Body of pancreas (tissue), 4 donors: Measurements from ENCODE around the gene ANTXR2. TPM values are rescaled to one million over a fixed set of nuclear protein-coding genes. Genes with fewer than 3 reads are reported as not detected.
"Not testable (repeated sequence)": the region's sequence is repeated elsewhere in the genome, so short reads cannot be mapped to it uniquely, and the experiment has no call there.

ENCODE experiments used
- ATAC-seq: fragments of 150-250 bp; one replicate; pipeline ENCODE4 v1.9.1; 2016
- DNase-seq, 4 donors: peaks; one replicate each; pipeline ENCODE4 v3.0.0-alpha.2; 2019
- H3K27ac ChIP-seq, 4 donors: fragments of 200-600 bp; sonication (generic); 1 replicate in 3 of 4; 2 replicates in 1 of 4; pipeline versions ENCODE4 v1.5.1 to v1.6.1; 2016 to 2019; ENCODE audit warnings: mild to moderate bottlenecking in 1 of 4, mixed read lengths in 1 of 4, moderate library complexity in 1 of 4
- H3K27me3 ChIP-seq, 2 donors: fragments of 200-600 bp; sonication (generic); one replicate each; pipeline ENCODE4 v1.6.0; 2016; ENCODE audit warnings: mild to moderate bottlenecking in 1 of 2
- H3K36me3 ChIP-seq, 2 donors: fragments of 200-600 bp; sonication (generic); replicated peaks in 1 of 2; 2 replicates each; pipeline ENCODE4 v1.5.1; 2016; ENCODE audit warnings: low read depth in 2 of 2; ENCODE audit not compliant: insufficient read depth in 1 of 2
- H3K4me1 ChIP-seq: fragments of 200-600 bp; sonication (generic); one replicate; pipeline ENCODE4 v1.6.0; 2016
- H3K4me3 ChIP-seq, 2 donors: fragments of 200-600 bp; sonication (generic); 1 replicate in 1 of 2; 2 replicates in 1 of 2; pipeline ENCODE4 v1.5.1; 2016 to 2019
- H3K9me3 ChIP-seq, 3 donors: fragments of 200-600 bp; sonication (generic); 1 replicate in 2 of 3; 2 replicates in 1 of 3; pipeline ENCODE4 v1.5.1; 2016
- CTCF ChIP-seq, 7 experiments: fragments of 450-650 bp in 4 of 7; fragments of 200-600 bp in 3 of 7; sonication (generic) in 3 of 7; IDR thresholded peaks; one replicate each; pipeline ENCODE4 v1.5.1; 2016 to 2019; ENCODE audit warnings: antibody characterized with exemption in 7 of 7
- POLR2A ChIP-seq, 3 donors: fragments of 450-650 bp; IDR thresholded peaks; one replicate each; pipeline ENCODE4 v1.6.1; 2016; ENCODE audit warnings: antibody characterized with exemption in 3 of 3, mild to moderate bottlenecking in 2 of 3
- WGBS, 2 donors: methylation state at CpG; one replicate each; pipeline ENCODE4 v1.1.5; 2017; 5-methylcytosine and 5-hydroxymethylcytosine counted together
- intact Hi-C: fragments of 100-400 bp; cut with DNase I; formaldehyde crosslinking; loops from one replicate; pipeline ENCODE4 v1.15.1; 2023
- total RNA-seq, 2 donors: library from RNA; depleted of rRNA; stranded (reverse); fragments of >200 nt; gene quantifications; one replicate each; pipeline ENCODE4 v1.1.0, GENCODE V29; 2016

The ANTXR2 gene
- total RNA-seq, 2 donors from 2014 or later: 16.9 to 34.6 TPM

- no peak overlapping the region for H3K4me3 ChIP-seq
- WGBS, 2 donors: 83 to 85% methylated on average over 3 of the region's 3 CpGs
- H3K9me3 ChIP-seq: no peaks in the 10 kb centered on the region
- no peaks in the 10 kb centered on the region for H3K4me1 ChIP-seq
- no peak overlapping the region for H3K27ac ChIP-seq
- ATAC-seq: no peak
- no peaks in the 10 kb centered on the region for H3K36me3 ChIP-seq
- H3K27me3 ChIP-seq: no peaks in the 10 kb centered on the region
- TF ChIP-seq POLR2A (IDR thresholded peaks at IDR 0.05) (no peak), CTCF (IDR thresholded peaks at IDR 0.05) (no peak)
- no peak for DNase-seq
- intact Hi-C loops: no loop called here
Measured at GRCh38 chr4:80007745-80008149, 65.3 kb downstream of the ANTXR2 start.

GRCh38 chr4:80006935-80007744 is 65.9 kb downstream of the ANTXR2 start:
- no peaks in the 10 kb centered on the region for H3K4me1 ChIP-seq
- no peaks in the 10 kb centered on the region for H3K36me3 ChIP-seq
- no peaks in the 10 kb centered on the region for H3K9me3 ChIP-seq
- intact Hi-C loops: no loop called here
- ATAC-seq: no peak
- H3K4me3 ChIP-seq: no peak overlapping the region
- DNase-seq: no peak
- no peak overlapping the region for H3K27ac ChIP-seq
- no peaks in the 10 kb centered on the region for H3K27me3 ChIP-seq
- TF ChIP-seq CTCF (IDR thresholded peaks at IDR 0.05): no peak
- TF ChIP-seq POLR2A (IDR thresholded peaks at IDR 0.05): no peak
- WGBS, 2 donors: 68 to 72% methylated on average over 5 of the region's 5 CpGs

- TF ChIP-seq POLR2A (IDR thresholded peaks at IDR 0.05) (no peak), CTCF (IDR thresholded peaks at IDR 0.05) (no peak)
- no peak overlapping the region for H3K4me3 ChIP-seq
- ATAC-seq: no peak
- no peaks in the 10 kb centered on the region for H3K27me3 ChIP-seq
- H3K4me1 ChIP-seq: no peaks in the 10 kb centered on the region
- no peaks in the 10 kb centered on the region for H3K9me3 ChIP-seq
- intact Hi-C loops: no loop called here
- H3K27ac ChIP-seq: no peak overlapping the region
- H3K36me3 ChIP-seq: no peaks in the 10 kb centered on the region
- no peak for DNase-seq
- WGBS, 2 donors: 83 to 91% methylated on average over 3 of the region's 3 CpGs
Measured at GRCh38 chr4:80005863-80006262, 67.2 kb downstream of the ANTXR2 start.

GRCh38 chr4:80004319-80004718 is 68.7 kb downstream of the ANTXR2 start:
- no peak for ATAC-seq
- intact Hi-C loops: no loop called here

GRCh38 chr4:80002559-80002958 is 70.5 kb downstream of the ANTXR2 start:
- 100% methylated on average over 1 of the region's 1 CpG; no CpG with 5 or more reads in 1 of the 2 donors for WGBS, 2 donors
- H3K36me3 ChIP-seq, intact Hi-C loops, H3K4me1 ChIP-seq, H3K9me3 ChIP-seq, H3K27me3 ChIP-seq, ATAC-seq, DNase-seq, H3K4me3 ChIP-seq, H3K27ac ChIP-seq: not testable (repeated sequence)

More at GRCh38 chr4:80004319-80004718, 68.7 kb downstream of the ANTXR2 start:
- H3K4me3 ChIP-seq: no peak overlapping the region
- TF ChIP-seq POLR2A (IDR thresholded peaks at IDR 0.05) (no peak), CTCF (IDR thresholded peaks at IDR 0.05) (no peak)
- H3K9me3 ChIP-seq: no peaks in the 10 kb centered on the region
- H3K36me3 ChIP-seq: no peaks in the 10 kb centered on the region
- no peak overlapping the region for H3K27ac ChIP-seq
- no peaks in the 10 kb centered on the region for H3K27me3 ChIP-seq
- no peaks in the 10 kb centered on the region for H3K4me1 ChIP-seq
- DNase-seq: no peak

- H3K27ac ChIP-seq, H3K27me3 ChIP-seq, ATAC-seq, H3K36me3 ChIP-seq, H3K9me3 ChIP-seq, intact Hi-C loops, H3K4me1 ChIP-seq, DNase-seq, H3K4me3 ChIP-seq: not testable (repeated sequence)
- WGBS, 2 donors: 79 to 83% methylated on average over 3 of the region's 3 CpGs
Measured at GRCh38 chr4:79999048-79999447, 74.0 kb downstream of the ANTXR2 start.
